Measurements from ENCODE around the gene GDPD5. TPM values are rescaled to one million over a fixed set of nuclear protein-coding genes. Genes with fewer than 3 reads are reported as not detected.
A peak's percentile ranks its signal among the peaks of the same experiment; 100 is the strongest.

Gene GDPD5
- total RNA-seq, 1 donor from 2014 or later: 2.1 TPM

GRCh38 chr11:75560644-75561043, 34.9 kb upstream of the GDPD5 start:
- FAIRE-seq: no peak
- DNase-seq (ENCODE audit: low read depth): no peak
- no peak for TF ChIP-seq CTCF (IDR thresholded peaks at IDR 0.05; ENCODE audit: insufficient read depth, low read length, severe bottlenecking)
- Histone ChIP-seq H3K27me3 (ENCODE audit: control insufficient read depth, insufficient read depth, low read length) (no peaks in the 10 kb centered on the region), H3K4me3 (ENCODE audit: low read depth, low read length) (no peak overlapping the region), H3K36me3 (ENCODE audit: control insufficient read depth, insufficient read depth, low read length) (peaks cover 1% of the 10 kb centered on the region)

GRCh38 chr11:75558939-75559843, 33.5 kb upstream of the GDPD5 start:
- TF ChIP-seq CTCF (IDR thresholded peaks at IDR 0.05; ENCODE audit: insufficient read depth, low read length, severe bottlenecking): no peak
- H3K36me3 ChIP-seq (ENCODE audit: control insufficient read depth, insufficient read depth, low read length): no peaks in the 10 kb centered on the region
- H3K27me3 ChIP-seq (ENCODE audit: control insufficient read depth, insufficient read depth, low read length): no peaks in the 10 kb centered on the region
- FAIRE-seq: no peak
- no peak for DNase-seq (ENCODE audit: low read depth)
- no peak overlapping the region for H3K4me3 ChIP-seq (ENCODE audit: low read depth, low read length)

GRCh38 chr11:75557666-75558494, 32.1 kb upstream of the GDPD5 start:
- Histone ChIP-seq H3K4me3 (ENCODE audit: low read depth, low read length) (no peak overlapping the region), H3K27me3 (ENCODE audit: control insufficient read depth, insufficient read depth, low read length) (no peaks in the 10 kb centered on the region), H3K36me3 (ENCODE audit: control insufficient read depth, insufficient read depth, low read length) (no peaks in the 10 kb centered on the region)
- FAIRE-seq (no peak), DNase-seq (ENCODE audit: low read depth) (peak; percentile 57)
- no peak for TF ChIP-seq CTCF (IDR thresholded peaks at IDR 0.05; ENCODE audit: insufficient read depth, low read length, severe bottlenecking)

GRCh38 chr11:75556275-75556674, 30.5 kb upstream of the GDPD5 start:
- DNase-seq (ENCODE audit: low read depth) (no peak), FAIRE-seq (no peak)
- Histone ChIP-seq H3K4me3 (ENCODE audit: low read depth, low read length) (no peak overlapping the region), H3K36me3 (ENCODE audit: control insufficient read depth, insufficient read depth, low read length) (no peaks in the 10 kb centered on the region), H3K27me3 (ENCODE audit: control insufficient read depth, insufficient read depth, low read length) (no peaks in the 10 kb centered on the region)
- no peak for TF ChIP-seq CTCF (IDR thresholded peaks at IDR 0.05; ENCODE audit: insufficient read depth, low read length, severe bottlenecking)

GRCh38 chr11:75555079-75555811, 29.5 kb upstream of the GDPD5 start:
- TF ChIP-seq CTCF (IDR thresholded peaks at IDR 0.05; ENCODE audit: insufficient read depth, low read length, severe bottlenecking): no peak
- no peaks in the 10 kb centered on the region for H3K27me3 ChIP-seq (ENCODE audit: control insufficient read depth, insufficient read depth, low read length)
- DNase-seq (ENCODE audit: low read depth) (no peak), FAIRE-seq (no peak)
- no peaks in the 10 kb centered on the region for H3K36me3 ChIP-seq (ENCODE audit: control insufficient read depth, insufficient read depth, low read length)
- H3K4me3 ChIP-seq (ENCODE audit: low read depth, low read length): no peak overlapping the region
